Calu3 (cell line): Measurements from ENCODE around the gene IL31. TPM values are rescaled to one million over a fixed set of nuclear protein-coding genes. Genes with fewer than 3 reads are reported as not detected.

ENCODE experiments used
- total RNA-seq: library from RNA; stranded (reverse); gene quantifications from 2 replicates; pipeline ENCODE4 v1.2.3, GENCODE V29; 2022

The IL31 gene
- total RNA-seq, 1 experiment from 2014 or later, result not detected

Other genes with a start within 250 kb of the IL31 start
- 21.0 and 25.5 TPM in 2 replicates for gene BCL7A, start 152.3 kb downstream of the IL31 start, total RNA-seq
- 55.3 and 58.7 TPM in 2 replicates for gene MLXIP, start 95.5 kb downstream of the IL31 start, total RNA-seq
- not detected in 2 replicates for gene LRRC43, start 8.9 kb upstream of the IL31 start, total RNA-seq
- 0.47 and 1.1 TPM in 2 replicates for gene B3GNT4, start 29.5 kb upstream of the IL31 start, total RNA-seq
- 68.7 and 71.9 TPM in 2 replicates for gene DIABLO, start 51.8 kb upstream of the IL31 start, total RNA-seq
- 18.9 and 22.9 TPM in 2 replicates for gene VPS33A, start 92.3 kb upstream of the IL31 start, total RNA-seq
- gene CLIP1, start 248.4 kb upstream of the IL31 start, total RNA-seq, result 95.3 and 109 TPM in 2 replicates